Keratinocyte (primary cell): ENCODE results near the gene CMTR1. TPM values are rescaled to one million over a fixed set of nuclear protein-coding genes. Genes with fewer than 3 reads are reported as not detected.

Experiments used
- DNase-seq: peaks from one replicate; pipeline ENCODE4 v3.0.0-alpha.2; 2011; ENCODE audit warnings: low read depth, missing footprints, low spot score
- FAIRE-seq: peaks from 2 replicates; lab custom pipeline; 2011; peaks lifted over from hg19 to GRCh38; lab: Jason Lieb, UNC
- H2AFZ ChIP-seq: 2 replicates; pipeline ENCODE4 v1.6.0; 2012; ENCODE audit warnings: low read length, control low read depth, inconsistent platforms; ENCODE audit not compliant: control insufficient read depth
- H3K27ac ChIP-seq: 2 replicates; pipeline ENCODE4 v1.5.1; 2011; ENCODE audit warnings: low read length; ENCODE audit not compliant: control insufficient read depth, insufficient read depth
- H3K27me3 ChIP-seq: 3 replicates; pipeline ENCODE4 v1.6.0; 2011; ENCODE audit warnings: low read length; ENCODE audit not compliant: control insufficient read depth, insufficient read depth; ENCODE audit errors: extremely low read depth
- H3K36me3 ChIP-seq, 2 experiments: 2 replicates in 1 of 2; 3 replicates in 1 of 2; pipeline ENCODE4 v1.5.1; 2011; ENCODE audit warnings: low read length in 2 of 2, mild to moderate bottlenecking in 1 of 2; ENCODE audit not compliant: control insufficient read depth in 2 of 2, insufficient read depth in 2 of 2; ENCODE audit errors: extremely low read depth in 1 of 2
- H3K4me1 ChIP-seq: 3 replicates; pipeline ENCODE4 v1.5.1; 2011; ENCODE audit warnings: low read length; ENCODE audit not compliant: control insufficient read depth, insufficient read depth; ENCODE audit errors: extremely low read depth
- H3K4me2 ChIP-seq: 3 replicates; pipeline ENCODE4 v1.6.0; 2011; ENCODE audit warnings: low read depth, low read length; ENCODE audit not compliant: control insufficient read depth, insufficient read depth; ENCODE audit errors: extremely low read depth
- H3K4me3 ChIP-seq, 3 experiments: fragments of 200-600 bp in 1 of 3; sonication (generic) in 1 of 3; 2 replicates in 2 of 3; 3 replicates in 1 of 3; pipeline ENCODE4 v1.5.1; 2011 to 2016; ENCODE audit warnings: low read length in 3 of 3, mild to moderate bottlenecking in 3 of 3, control low read depth in 2 of 3, inconsistent platforms in 1 of 3, low read depth in 1 of 3, mixed read lengths in 1 of 3, mixed run types in 1 of 3, moderate library complexity in 1 of 3; ENCODE audit not compliant: control insufficient read depth in 2 of 3, insufficient read depth in 2 of 3; ENCODE audit errors: extremely low read depth in 1 of 3
- H3K79me2 ChIP-seq: 2 replicates; pipeline ENCODE4 v1.6.0; 2012; ENCODE audit warnings: low read length; ENCODE audit not compliant: control insufficient read depth, insufficient read depth
- H3K9ac ChIP-seq: 3 replicates; pipeline ENCODE4 v1.6.0; 2011; ENCODE audit warnings: low read length; ENCODE audit not compliant: control insufficient read depth, insufficient read depth; ENCODE audit errors: extremely low read depth
- H3K9me1 ChIP-seq: 3 replicates; pipeline ENCODE4 v1.6.0; 2011; ENCODE audit warnings: low read length; ENCODE audit not compliant: control insufficient read depth, insufficient read depth; ENCODE audit errors: extremely low read depth
- H3K9me3 ChIP-seq: 2 replicates; pipeline ENCODE4 v1.5.1; 2012; ENCODE audit warnings: low read depth, low read length; ENCODE audit not compliant: control insufficient read depth
- H4K20me1 ChIP-seq: 3 replicates; pipeline ENCODE4 v1.6.0; 2011; ENCODE audit warnings: low read length; ENCODE audit not compliant: control insufficient read depth, insufficient read depth; ENCODE audit errors: extremely low read depth
- CTCF ChIP-seq, 3 experiments: IDR thresholded peaks in 1 of 3; conservative IDR thresholded peaks in 1 of 3; optimal IDR thresholded peaks in 1 of 3; 2 replicates in 2 of 3; 3 replicates in 1 of 3; pipeline versions ENCODE3 to v1.5.1; 2011; ENCODE audit warnings: low read length in 3 of 3, mild to moderate bottlenecking in 3 of 3, moderate library complexity in 2 of 3, control low read depth in 1 of 3, inconsistent platforms in 1 of 3; ENCODE audit not compliant: insufficient read depth in 2 of 3; ENCODE audit errors: extremely low read depth in 1 of 3
- EZH2 ChIP-seq: IDR thresholded peaks from one replicate; pipeline ENCODE4 v1.6.1; 2012; ENCODE audit warnings: inconsistent platforms, mild to moderate bottlenecking, low read length, moderate library complexity
- dilution Hi-C: fragments of 300-500 bp; cut with MboI; formaldehyde crosslinking; loops from one replicate; pipeline ENCODE4 v1.7.0; 2020; ENCODE audit warnings: low sequenced_read_pairs; ENCODE audit not compliant: extremely low pct_ligation_motif_present
- polyA plus RNA-seq, 5 experiments: library from polyadenylated mRNA; depleted of rRNA in 3 of 5; stranded (reverse) in 3 of 5; stranded (forward) in 1 of 5; unstranded in 1 of 5; fragments of >200 nt; gene quantifications; 1 replicate in 1 of 5; 2 replicates in 3 of 5; 3 replicates in 1 of 5; pipeline versions ENCODE4 v1.2.1 to v1.2.3, GENCODE V29; 2011 to 2012; ENCODE audit warnings: missing spikeins in 2 of 5, low read depth in 1 of 5, low replicate concordance in 1 of 5

CMTR1 gene
- polyA plus RNA-seq, 1 donor (not counting 4 experiments of a cell fraction or from before 2014, with no cell fraction given), result 24.6 TPM

GRCh38 chr6:37406726-37407341, 26.2 kb upstream of the CMTR1 start:
- Histone ChIP-seq H3K4me3 (peak overlapping the region in 2 of 3 experiments; percentile 37 to 53), H3K4me2 (peak overlapping the region; percentile 87), H4K20me1 (no peaks in the 10 kb centered on the region), H2AFZ (peak overlapping the region; percentile 70), H3K27me3 (no peaks in the 10 kb centered on the region), H3K9me3 (no peaks in the 10 kb centered on the region), H3K9ac (peak overlapping the region; percentile 60), H3K79me2 (no peaks in the 10 kb centered on the region), H3K4me1 (peaks cover 15% of the 10 kb centered on the region), H3K27ac (peak overlapping the region; percentile 79), H3K9me1 (no peaks in the 10 kb centered on the region), H3K36me3 (no peaks in the 10 kb centered on the region)
- dilution Hi-C loops, result no loop called here
- FAIRE-seq (peak; percentile 29), DNase-seq (peak; percentile 25)
- TF ChIP-seq EZH2 (no peak), CTCF (optimal IDR thresholded peaks at IDR 0.05 in 1 of 3, IDR thresholded peaks at IDR 0.05 in 1 of 3, conservative IDR thresholded peaks at IDR 0.05 in 1 of 3; ENCODE audit: extremely low read depth in 1 of 3, insufficient read depth in 2 of 3, low read length in 3 of 3) (no peak)

- no peak overlapping the region for H3K27ac ChIP-seq
- no peak for DNase-seq
- TF ChIP-seq CTCF (optimal IDR thresholded peaks at IDR 0.05 in 1 of 3, IDR thresholded peaks at IDR 0.05 in 1 of 3, conservative IDR thresholded peaks at IDR 0.05 in 1 of 3; ENCODE audit: extremely low read depth in 1 of 3, insufficient read depth in 2 of 3, low read length in 3 of 3) (no peak), EZH2 (no peak)
- H2AFZ ChIP-seq, result no peak overlapping the region
- H3K9me1 ChIP-seq, result no peaks in the 10 kb centered on the region
- H4K20me1 ChIP-seq, result no peaks in the 10 kb centered on the region
- no peak overlapping the region for H3K9ac ChIP-seq
- dilution Hi-C loops, result no loop called here
- H3K9me3 ChIP-seq, result no peaks in the 10 kb centered on the region
- FAIRE-seq, result peak; percentile 41
- H3K4me2 ChIP-seq, result no peak overlapping the region
- H3K79me2 ChIP-seq, result no peaks in the 10 kb centered on the region
- H3K4me1 ChIP-seq, result peaks cover 15% of the 10 kb centered on the region
- no peaks in the 10 kb centered on the region for H3K27me3 ChIP-seq
- no peaks in the 10 kb centered on the region for H3K36me3 ChIP-seq
- H3K4me3 ChIP-seq, result no peak overlapping the region
Observed at GRCh38 chr6:37407948-37408347, 25.1 kb upstream of the CMTR1 start.
